ENCODE results near the gene KIDINS220. TPM values are rescaled to one million over a fixed set of nuclear protein-coding genes. Genes with fewer than 3 reads are reported as not detected.

The KIDINS220 gene
- total and polyA plus RNA-seq, 2 experiments from 2014 or later = 12.8 to 38.2 TPM

DNA sequence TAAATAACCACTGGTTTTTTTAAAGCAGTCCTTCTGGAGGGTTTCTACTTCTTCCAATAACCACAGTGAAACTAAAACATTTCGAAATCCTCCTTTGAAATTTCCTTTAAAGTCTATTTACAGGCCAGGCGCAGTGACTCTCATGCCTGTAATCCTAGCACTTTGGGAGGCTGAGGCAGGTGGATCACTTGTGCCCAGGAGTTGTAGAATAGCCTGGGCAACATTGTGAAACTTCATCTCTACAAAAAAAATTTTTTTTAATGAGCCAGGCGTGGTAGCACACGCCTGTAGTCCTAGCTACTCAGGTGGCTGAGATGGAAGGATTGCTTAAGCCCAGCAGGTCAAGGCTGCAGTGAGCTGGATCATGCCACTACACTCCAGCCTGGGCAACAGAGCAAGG is 15.2 kb downstream of the KIDINS220 start:
- no peaks in the 10 kb centered on the region for H3K27me3 ChIP-seq (ENCODE audit: insufficient read depth)
- TF ChIP-seq, protein P1, sequence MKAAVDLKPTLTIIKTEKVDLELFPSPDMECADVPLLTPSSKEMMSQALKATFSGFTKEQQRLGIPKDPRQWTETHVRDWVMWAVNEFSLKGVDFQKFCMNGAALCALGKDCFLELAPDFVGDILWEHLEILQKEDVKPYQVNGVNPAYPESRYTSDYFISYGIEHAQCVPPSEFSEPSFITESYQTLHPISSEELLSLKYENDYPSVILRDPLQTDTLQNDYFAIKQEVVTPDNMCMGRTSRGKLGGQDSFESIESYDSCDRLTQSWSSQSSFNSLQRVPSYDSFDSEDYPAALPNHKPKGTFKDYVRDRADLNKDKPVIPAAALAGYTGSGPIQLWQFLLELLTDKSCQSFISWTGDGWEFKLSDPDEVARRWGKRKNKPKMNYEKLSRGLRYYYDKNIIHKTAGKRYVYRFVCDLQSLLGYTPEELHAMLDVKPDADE (IDR thresholded peaks at IDR 0.05) = no peak
- no peak for TF ChIP-seq EZH2phosphoT487 (IDR thresholded peaks at IDR 0.05; ENCODE audit: unreplicated experiment)
- TF ChIP-seq NANOG (IDR thresholded peaks at IDR 0.05; ENCODE audit: borderline replicate concordance) = no peak
- no peak for TF ChIP-seq POLR2AphosphoS5 (IDR thresholded peaks at IDR 0.05; ENCODE audit: low read depth)
- TF ChIP-seq, protein P2, sequence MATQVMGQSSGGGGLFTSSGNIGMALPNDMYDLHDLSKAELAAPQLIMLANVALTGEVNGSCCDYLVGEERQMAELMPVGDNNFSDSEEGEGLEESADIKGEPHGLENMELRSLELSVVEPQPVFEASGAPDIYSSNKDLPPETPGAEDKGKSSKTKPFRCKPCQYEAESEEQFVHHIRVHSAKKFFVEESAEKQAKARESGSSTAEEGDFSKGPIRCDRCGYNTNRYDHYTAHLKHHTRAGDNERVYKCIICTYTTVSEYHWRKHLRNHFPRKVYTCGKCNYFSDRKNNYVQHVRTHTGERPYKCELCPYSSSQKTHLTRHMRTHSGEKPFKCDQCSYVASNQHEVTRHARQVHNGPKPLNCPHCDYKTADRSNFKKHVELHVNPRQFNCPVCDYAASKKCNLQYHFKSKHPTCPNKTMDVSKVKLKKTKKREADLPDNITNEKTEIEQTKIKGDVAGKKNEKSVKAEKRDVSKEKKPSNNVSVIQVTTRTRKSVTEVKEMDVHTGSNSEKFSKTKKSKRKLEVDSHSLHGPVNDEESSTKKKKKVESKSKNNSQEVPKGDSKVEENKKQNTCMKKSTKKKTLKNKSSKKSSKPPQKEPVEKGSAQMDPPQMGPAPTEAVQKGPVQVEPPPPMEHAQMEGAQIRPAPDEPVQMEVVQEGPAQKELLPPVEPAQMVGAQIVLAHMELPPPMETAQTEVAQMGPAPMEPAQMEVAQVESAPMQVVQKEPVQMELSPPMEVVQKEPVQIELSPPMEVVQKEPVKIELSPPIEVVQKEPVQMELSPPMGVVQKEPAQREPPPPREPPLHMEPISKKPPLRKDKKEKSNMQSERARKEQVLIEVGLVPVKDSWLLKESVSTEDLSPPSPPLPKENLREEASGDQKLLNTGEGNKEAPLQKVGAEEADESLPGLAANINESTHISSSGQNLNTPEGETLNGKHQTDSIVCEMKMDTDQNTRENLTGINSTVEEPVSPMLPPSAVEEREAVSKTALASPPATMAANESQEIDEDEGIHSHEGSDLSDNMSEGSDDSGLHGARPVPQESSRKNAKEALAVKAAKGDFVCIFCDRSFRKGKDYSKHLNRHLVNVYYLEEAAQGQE (IDR thresholded peaks at IDR 0.05; ENCODE audit: unreplicated experiment) = no peak
- no peak for TF ChIP-seq STAT1 (IDR thresholded peaks at IDR 0.05; ENCODE audit: unreplicated experiment)
- no peak for TF ChIP-seq ZNF114 (CRISPR knock-in tag; IDR thresholded peaks at IDR 0.05)
- TF ChIP-seq, protein P3, sequence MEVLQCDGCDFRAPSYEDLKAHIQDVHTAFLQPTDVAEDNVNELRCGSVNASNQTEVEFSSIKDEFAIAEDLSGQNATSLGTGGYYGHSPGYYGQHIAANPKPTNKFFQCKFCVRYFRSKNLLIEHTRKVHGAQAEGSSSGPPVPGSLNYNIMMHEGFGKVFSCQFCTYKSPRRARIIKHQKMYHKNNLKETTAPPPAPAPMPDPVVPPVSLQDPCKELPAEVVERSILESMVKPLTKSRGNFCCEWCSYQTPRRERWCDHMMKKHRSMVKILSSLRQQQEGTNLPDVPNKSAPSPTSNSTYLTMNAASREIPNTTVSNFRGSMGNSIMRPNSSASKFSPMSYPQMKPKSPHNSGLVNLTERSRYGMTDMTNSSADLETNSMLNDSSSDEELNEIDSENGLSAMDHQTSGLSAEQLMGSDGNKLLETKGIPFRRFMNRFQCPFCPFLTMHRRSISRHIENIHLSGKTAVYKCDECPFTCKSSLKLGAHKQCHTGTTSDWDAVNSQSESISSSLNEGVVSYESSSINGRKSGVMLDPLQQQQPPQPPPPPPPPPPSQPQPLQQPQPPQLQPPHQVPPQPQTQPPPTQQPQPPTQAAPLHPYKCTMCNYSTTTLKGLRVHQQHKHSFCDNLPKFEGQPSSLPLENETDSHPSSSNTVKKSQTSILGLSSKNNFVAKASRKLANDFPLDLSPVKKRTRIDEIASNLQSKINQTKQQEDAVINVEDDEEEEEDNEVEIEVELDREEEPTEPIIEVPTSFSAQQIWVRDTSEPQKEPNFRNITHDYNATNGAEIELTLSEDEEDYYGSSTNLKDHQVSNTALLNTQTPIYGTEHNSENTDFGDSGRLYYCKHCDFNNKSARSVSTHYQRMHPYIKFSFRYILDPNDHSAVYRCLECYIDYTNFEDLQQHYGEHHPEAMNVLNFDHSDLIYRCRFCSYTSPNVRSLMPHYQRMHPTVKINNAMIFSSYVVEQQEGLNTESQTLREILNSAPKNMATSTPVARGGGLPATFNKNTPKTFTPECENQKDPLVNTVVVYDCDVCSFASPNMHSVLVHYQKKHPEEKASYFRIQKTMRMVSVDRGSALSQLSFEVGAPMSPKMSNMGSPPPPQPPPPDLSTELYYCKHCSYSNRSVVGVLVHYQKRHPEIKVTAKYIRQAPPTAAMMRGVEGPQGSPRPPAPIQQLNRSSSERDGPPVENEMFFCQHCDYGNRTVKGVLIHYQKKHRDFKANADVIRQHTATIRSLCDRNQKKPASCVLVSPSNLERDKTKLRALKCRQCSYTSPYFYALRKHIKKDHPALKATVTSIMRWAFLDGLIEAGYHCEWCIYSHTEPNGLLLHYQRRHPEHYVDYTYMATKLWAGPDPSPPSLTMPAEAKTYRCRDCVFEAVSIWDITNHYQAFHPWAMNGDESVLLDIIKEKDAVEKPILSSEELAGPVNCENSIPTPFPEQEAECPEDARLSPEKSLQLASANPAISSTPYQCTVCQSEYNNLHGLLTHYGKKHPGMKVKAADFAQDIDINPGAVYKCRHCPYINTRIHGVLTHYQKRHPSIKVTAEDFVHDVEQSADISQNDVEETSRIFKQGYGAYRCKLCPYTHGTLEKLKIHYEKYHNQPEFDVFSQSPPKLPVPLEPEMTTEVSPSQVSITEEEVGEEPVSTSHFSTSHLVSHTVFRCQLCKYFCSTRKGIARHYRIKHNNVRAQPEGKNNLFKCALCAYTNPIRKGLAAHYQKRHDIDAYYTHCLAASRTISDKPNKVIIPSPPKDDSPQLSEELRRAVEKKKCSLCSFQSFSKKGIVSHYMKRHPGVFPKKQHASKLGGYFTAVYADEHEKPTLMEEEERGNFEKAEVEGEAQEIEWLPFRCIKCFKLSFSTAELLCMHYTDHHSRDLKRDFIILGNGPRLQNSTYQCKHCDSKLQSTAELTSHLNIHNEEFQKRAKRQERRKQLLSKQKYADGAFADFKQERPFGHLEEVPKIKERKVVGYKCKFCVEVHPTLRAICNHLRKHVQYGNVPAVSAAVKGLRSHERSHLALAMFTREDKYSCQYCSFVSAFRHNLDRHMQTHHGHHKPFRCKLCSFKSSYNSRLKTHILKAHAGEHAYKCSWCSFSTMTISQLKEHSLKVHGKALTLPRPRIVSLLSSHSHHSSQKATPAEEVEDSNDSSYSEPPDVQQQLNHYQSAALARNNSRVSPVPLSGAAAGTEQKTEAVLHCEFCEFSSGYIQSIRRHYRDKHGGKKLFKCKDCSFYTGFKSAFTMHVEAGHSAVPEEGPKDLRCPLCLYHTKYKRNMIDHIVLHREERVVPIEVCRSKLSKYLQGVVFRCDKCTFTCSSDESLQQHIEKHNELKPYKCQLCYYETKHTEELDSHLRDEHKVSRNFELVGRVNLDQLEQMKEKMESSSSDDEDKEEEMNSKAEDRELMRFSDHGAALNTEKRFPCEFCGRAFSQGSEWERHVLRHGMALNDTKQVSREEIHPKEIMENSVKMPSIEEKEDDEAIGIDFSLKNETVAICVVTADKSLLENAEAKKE (CRISPR knock-in tag; IDR thresholded peaks at IDR 0.05) = no peak
- no peak for TF ChIP-seq EZH2 (IDR thresholded peaks at IDR 0.05; ENCODE audit: low read depth, unreplicated experiment)
- no peak for TF ChIP-seq CREB1 (CRISPR knock-in tag; IDR thresholded peaks at IDR 0.05; ENCODE audit: low read depth)
- TF ChIP-seq ZNF331 (CRISPR knock-in tag; IDR thresholded peaks at IDR 0.05; ENCODE audit: low read depth) = no peak
- no peak for TF ChIP-seq JUNB (IDR thresholded peaks at IDR 0.05; ENCODE audit: unreplicated experiment)
- no peak overlapping the region for H3K4me3 ChIP-seq
- DNase-seq (ENCODE audit: low spot score) (no peak), ATAC-seq (no peak)
- no peaks in the 10 kb centered on the region for H3K4me1 ChIP-seq (ENCODE audit: insufficient read depth)
- H3K9me2 ChIP-seq (ENCODE audit: insufficient read depth) = no peaks in the 10 kb centered on the region
- Mint-ChIP-seq H3K4me3 (no peak overlapping the region), H3K9me3 (no peaks in the 10 kb centered on the region), H3K4me1 (no peaks in the 10 kb centered on the region), H3K27ac (no peak overlapping the region), H3K36me3 (ENCODE audit: low read depth) (peaks cover 10% of the 10 kb centered on the region), H3K27me3 (ENCODE audit: insufficient read depth, low read depth, poor library complexity) (no peaks in the 10 kb centered on the region)
- no peak overlapping the region for H3K27ac ChIP-seq (ENCODE audit: low read depth)
- H3F3A ChIP-seq (replicated peaks; ENCODE audit: low read depth) = no peaks in the 10 kb centered on the region
- no peaks in the 10 kb centered on the region for H3K79me2 ChIP-seq (replicated peaks; ENCODE audit: insufficient read depth)
- H3K4me2 ChIP-seq = no peak overlapping the region
- H3K36me3 ChIP-seq (ENCODE audit: insufficient read depth) = no peaks in the 10 kb centered on the region
- H4K20me1 ChIP-seq (replicated peaks; ENCODE audit: insufficient read depth) = no peaks in the 10 kb centered on the region
- no peak overlapping the region for H2AFZ ChIP-seq

Measured in GM23338 (cell line).